Suppressor macrophage treated with lipopolysaccharide for 4 hours (primary cell): ENCODE measurements around the gene HSD17B2.

Source experiments
- DNase-seq: peaks from one replicate; pipeline ENCODE4 v3.0.0-alpha.2; 2020

Gene HSD17B2

DNA sequence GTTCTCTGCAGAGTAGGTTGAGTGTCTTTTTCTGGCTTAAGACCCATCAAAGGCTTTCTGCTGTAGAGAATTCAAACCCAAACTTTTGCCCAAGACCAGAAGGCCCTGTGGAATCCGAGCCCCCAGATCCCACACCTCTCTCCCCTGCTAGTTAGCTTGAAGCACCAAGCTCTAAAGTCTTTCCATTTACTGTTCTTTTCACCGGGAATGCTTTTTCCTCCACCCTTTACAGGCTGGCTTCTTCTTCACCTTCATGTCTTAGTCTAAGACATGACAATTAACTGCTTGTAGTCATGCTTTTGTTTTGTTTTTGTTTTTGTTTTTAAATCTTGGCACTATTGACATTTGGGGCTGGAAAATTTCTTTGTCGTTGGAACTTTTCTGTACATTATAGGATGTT, 15.5 kb downstream of the HSD17B2 start:
- DNase-seq: no peak

DNA sequence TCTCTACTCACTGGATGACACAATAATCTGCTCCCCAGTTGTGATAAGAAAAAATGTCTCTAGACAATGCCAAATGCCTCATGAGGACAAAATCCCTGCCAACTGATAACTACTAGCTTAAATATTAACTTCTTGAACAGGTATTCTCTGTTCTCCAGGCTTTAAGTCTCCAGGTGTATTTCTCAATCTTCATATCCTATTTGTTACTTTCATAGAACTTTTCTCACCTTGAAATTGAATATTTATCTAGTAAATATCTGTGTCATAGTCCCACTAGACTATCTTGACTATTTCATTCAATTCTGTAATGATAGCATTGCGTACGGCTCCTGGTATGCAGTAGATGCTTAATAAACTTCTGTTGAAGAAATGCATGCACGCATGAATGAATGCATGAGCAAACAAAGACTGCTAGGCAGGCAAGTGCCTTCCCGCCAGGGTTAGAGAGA, 15.9 kb downstream of the HSD17B2 start:
- no peak for DNase-seq

DNA sequence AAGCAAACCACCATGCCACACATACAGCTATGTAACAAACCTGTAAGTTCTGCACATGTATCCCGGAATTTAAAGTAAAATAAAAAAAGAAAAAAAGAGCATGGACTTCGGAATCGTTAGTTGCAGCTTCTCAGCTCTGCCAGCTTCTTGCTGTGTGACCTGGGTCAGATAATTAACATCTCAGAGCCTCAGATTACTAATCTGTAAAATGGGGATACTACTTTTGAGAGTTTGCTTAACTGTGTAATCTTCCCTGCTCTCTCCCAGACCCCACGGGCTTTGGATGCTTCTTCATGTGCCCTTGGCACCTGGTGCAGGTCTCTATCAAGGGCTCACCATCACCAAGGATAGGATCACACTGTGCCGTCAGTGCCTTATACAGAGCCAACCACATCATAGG, 16.6 kb downstream of the HSD17B2 start:
- no peak for DNase-seq

DNA sequence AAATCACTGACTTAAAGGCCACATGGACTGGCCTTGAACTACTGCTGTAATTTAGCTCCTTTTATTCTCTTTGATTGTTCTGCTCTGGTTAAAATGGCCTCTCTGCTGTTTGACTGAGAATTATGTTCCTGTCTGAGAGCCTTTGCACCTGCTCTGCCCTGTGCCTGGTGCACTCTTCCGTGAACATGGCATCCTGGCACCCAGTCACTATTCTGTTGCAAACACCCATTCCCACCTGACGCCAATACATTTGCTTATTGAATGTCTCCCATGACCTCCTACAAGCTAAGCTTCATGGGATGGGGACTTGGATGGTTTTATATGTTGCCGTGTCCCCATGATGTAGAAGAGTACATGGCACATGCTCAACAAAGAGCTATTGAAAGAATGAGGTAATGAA, 20.1 kb downstream of the HSD17B2 start:
- no peak for DNase-seq

DNA sequence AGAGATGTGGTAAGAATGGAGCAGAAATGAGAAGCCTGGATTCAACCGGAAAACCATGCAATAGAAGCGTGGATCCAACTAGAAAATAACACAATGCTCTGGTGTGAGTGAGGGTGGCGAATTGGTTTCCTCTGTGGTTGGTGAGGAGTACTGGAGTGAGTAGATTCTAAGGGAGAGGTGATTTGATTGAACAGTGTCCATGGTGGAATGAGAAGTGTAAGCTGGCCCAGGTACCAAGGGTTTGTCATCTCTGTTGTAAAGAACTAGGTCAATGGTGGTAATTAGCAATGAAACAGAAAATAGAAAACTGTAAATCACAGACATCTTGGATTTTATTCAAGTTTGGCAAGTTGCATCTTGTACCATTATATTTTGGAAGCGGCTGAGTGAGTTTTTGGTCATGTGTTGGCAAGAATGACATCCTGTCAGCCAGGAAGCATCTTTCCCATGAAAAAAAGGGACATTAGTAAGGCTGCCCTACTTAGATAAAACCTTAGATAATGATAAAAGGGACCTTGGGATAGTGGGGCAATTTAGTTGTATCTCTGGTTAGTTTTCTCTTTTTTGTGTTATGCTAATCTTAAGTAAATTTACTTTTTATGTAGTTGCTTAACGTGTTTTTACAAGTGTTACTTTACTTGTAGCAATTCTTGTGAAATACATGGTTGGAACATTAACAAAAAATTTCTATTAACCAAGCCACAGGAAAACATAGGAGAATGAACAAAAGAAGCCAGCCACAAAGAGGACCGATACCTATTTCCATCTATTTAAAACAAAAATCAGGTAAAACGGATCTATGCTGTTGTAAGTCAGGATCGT, 20.9 kb downstream of the HSD17B2 start:
- no peak for DNase-seq

DNA sequence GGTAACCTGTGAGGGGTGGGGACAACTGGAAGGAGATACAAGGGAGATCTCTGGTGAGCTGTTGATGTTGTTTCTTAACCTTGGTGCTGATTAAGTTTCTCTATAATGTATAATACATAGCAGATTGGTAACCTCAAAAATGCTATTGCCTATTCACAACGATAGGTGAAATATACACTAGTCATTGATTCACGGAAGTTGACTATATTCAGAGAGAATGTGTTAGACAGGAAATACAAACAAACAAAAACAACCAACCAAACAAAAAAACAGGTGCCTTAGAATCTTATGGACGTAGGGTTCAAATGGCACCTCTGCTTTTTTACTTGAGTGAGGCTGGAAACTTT, 21.5 kb downstream of the HSD17B2 start:
- DNase-seq: no peak

DNA sequence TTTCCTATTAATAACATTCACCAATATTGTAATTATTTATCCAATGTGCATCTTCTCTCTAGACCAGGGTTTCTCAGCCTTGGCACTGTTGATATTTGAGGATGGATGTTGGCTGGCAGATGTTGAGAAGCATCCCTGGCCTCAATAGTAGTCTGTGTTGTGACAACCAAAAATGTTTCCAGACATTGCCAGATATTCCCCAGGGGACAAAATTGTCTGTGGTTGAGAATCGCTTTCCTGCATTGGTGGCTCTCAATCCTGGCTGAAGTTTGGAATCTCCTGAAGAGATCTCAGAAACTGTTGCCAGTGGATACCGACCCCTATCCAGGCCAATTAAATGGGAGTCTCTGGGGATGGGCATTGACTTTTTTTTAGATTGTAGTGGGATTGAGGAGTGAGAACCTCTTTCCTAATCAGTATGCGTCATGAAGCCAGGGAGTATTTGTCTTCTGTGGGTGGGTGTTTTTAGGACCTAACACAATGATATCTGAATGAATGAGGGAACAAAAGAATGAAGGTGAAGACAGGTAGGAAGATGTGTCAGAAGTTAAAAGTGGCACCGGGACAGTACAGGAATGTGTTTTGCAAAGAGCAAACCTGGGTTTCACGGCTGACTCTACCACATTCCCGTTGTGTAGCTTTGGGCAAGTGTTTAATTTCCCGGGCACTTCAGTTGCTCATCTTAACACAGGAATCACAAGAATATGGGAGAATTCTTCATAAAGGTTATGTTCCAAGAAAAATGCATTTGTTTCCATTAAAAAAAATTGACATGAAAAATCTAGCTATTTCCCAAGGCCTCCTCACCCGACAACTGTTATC, 24.3 kb downstream of the HSD17B2 start:
- no peak for DNase-seq

DNA sequence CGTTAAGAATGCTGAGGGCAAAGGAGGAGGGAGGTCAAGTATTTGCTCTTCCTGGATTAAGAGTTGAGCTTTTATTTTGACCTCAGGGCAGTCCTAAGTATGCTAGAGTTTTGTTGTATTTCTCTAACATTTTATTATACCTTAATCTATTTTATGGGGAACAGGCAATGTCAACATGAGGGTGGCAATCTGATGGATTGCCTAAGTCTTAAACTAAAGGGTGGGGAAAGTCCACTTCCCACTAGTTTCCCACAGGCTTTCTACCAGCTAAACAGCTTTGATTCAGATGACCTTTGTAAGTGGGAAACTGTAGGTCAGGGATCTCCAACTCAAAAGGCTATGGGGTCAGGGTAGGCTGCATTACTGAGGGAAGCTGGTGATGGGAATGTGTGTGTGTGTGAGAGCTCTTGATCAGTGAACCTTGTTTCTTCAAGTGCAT, 24.9 kb downstream of the HSD17B2 start:
- peak; percentile 65 for DNase-seq

DNA sequence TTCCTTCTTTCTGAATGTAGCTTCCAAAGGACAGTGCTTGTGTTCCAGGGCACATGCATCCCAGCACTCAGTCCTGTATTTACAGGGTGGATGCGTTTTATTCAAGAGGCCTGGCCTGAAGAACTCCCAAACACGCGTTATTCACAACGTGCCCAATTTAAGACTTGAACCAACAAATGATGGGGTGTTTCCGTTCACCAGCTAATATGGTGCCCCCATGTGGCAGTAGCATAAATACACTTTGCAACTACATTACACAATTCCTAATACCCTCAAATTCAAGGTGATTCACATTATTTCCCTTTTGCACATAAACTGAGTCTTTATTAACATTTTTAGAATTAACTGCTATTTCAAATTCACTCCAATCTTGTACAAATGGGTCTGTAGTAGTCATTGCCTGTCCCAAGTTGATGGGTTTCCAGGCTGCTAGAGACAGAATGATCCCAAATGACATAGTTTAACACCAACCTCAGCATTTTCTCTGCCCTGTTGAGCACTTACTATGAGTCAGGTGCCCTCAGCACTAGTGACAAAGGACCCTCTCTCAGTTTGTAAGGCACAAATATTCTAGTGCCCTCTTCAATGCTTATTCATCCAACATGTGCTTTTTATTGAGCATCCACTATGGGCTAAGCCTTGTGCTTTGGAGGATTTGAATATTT, 26.9 kb downstream of the HSD17B2 start:
- peak; percentile 35 for DNase-seq

DNA sequence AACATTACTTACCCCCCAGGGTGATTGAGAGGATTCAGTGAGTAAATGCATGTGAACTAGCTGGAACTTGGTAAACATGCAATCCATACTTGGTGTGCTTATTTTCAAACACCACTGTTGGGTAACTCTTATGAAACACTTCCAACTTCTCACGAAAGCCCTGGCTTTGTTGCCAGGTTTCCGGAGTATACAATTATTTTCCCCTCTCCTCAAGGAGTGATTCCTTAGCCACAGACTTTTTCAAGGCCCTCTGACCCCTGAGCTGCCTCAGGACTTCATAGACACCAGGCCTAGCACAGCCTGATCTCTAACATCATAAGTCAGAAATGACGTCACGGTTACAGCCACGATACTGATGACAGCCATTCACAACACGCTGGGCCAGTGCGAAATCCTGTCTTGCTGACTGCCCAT, 27.6 kb downstream of the HSD17B2 start:
- DNase-seq: peak; percentile 29

DNA sequence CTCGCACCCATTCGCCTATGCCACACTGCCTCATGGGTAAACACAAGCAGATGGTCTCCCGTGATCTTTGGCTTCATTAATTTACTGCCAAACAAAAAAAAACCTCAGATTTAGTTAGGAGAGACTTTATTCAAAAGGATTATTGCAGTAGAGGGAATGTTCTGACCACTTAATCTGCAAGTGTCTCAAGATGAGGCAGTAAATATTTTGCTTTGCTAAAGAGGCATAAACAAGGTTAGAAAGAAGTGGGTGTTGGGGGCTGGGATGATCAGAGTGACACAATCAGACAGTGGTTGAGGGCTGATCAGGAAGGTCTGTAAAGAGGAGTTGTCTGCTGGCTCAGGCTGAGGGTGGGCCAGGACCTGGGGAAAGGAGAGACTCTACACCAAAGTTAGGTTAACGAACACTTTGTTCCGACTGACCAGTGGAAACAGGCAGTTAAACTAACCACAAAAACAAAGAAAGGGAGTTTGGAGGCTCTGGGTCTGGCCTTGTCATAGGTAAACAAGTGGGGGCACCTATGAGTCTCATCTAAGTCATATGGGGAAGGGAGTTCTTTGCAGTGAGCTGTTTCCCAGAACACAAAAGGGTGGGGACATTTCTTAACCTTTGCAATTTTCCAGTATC, 28.5 kb downstream of the HSD17B2 start:
- no peak for DNase-seq

DNA sequence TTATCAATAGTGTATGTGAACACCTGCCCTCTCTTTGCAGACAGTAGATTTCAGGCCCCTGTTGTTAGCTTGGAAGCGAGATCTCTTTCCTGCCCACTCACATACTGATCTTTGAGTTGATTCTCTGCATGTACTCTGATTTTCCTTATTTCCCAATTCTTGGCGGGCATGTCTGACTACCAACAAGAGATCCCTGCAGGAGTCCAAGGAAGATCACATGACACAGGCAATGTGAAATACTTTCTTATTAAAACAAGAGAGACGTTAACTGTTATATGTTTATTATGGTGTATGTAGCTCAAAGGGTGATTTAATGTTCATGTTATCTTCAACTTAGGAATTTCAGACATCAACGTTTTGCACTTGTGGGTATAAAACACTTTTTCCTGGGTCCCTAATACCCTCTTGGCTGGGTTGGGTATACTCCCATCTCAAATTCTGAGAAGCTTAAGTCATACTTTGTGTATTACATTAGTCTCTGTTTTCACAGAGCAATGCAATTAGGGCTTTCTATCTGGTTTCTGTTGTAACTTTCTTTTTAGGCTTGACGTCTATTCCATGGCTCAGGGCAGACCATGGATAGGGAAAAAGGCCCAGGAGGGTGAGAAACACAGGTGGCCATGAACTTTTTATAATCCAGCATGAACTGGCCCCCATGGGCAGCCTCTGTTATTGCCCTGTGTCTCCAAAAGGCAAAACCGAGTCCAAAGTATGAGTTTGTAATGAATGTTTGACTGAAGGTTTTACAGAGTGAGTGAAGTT, 32.2 kb downstream of the HSD17B2 start:
- DNase-seq: no peak

DNA sequence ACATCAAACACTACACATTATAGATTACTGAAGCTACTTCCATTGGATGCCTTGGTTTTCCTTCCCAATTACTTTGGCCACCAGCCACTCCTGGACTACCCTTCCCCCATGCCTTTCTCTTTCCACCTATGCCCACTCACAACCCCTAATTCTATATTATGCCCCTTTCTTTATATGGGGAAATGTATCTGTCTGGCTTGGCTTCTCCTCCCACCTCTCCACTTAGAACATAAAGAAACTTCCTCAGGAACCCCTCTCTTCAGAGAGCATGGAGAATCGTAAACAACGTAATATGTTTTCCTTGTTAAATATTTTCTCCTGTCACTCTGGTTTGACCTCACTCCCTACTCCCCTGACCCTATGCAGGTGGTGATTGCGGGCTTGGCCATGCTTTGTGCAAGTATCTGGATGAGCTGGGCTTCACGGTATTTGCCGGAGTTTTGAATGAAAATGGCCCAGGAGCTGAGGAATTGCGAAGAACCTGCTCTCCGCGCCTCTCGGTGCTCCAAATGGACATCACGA, 32.8 kb downstream of the HSD17B2 start:
- DNase-seq: no peak

DNA sequence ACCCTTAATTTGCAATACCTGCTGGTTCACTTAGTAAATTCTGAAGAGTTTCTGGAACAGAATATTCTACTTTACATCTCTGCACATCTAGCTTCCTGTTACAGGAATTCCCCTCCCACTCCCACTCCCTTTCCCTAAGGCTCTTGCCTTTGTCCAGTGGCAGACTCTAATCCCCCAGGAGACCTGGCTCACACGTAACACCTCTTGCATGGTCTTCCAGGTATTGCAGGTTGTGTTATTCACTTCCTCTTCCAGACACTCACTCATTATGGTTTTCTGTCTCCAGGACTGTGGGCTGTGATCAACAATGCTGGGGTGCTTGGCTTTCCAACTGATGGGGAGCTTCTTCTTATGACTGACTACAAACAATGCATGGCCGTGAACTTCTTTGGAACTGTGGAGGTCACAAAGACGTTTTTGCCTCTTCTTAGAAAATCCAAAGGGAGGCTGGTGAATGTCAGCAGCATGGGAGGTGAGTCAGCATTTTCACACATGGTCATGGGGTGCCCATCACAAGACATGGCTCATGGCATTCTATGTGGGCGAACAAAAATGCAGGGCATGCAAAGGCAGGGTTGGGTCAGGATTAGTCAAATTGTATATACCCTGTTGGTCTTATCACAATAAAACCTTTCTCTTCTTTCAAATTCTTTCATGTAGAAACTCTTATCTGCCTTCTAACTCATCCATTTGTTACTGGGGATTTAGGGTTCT, 35.8 kb downstream of the HSD17B2 start:
- DNase-seq: peak; percentile 55

DNA sequence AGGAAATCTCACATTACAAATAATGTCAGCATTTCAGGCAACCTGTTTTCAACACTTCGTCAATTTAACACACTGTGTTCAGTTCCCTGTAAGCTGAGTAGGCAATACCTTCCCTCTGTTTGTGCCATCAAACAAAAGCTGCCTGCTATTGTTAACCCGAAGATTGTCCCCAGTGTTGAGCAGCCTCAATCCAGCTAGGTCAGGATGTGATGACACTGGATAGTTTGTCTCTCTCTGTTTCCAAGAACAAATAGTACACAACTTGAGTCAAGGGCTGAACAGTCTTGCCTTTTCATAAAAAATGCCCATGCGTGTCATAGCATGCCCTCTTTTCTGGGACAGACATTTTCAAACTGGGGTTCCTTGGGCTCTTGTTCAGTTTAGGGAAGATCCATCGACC, 36.4 kb downstream of the HSD17B2 start:
- no peak for DNase-seq

DNA sequence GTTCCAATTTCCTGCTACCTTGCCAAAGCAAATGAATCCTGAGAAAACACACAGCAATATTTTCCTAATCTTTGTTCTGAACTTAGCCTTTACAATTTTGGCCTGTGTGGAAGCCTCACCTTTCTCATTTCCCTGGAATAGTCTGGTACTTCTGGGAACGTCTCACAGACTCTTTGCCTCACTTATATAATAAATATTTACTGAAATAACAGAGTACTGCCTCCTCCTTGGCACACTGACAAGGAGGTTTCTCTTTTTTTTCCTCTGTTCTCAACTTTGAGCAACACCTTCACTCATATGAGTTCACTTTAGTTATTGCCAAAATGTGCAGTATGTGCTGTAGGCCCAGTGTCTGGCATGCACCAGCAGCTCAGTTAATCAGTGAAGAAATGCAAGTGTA, 37.3 kb downstream of the HSD17B2 start:
- DNase-seq: no peak

DNA sequence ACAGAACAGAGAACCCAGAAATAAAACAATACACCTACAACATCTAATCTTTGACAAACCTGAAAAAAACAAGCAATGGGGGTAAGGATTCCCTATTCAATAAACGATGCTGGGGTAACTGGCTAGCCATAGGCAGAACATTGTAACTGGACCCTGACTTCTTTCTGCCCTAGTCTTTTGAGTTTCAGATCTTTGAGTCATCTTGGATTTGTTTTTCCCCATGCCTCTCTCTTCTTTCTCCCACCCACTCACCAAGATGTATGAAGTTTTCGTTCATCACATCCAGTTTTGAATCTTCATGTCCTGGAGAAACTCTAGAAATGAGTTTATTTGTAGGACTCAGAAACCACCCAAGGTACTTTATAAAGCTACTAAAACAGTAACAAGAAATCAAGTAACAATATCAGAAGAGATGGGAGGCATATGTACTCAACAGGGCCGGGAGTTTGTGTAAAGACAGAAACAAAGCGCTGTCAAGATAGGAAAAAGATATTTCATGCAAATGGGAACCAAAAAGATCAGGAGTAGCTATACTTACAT, 39.0 kb downstream of the HSD17B2 start:
- DNase-seq: no peak

DNA sequence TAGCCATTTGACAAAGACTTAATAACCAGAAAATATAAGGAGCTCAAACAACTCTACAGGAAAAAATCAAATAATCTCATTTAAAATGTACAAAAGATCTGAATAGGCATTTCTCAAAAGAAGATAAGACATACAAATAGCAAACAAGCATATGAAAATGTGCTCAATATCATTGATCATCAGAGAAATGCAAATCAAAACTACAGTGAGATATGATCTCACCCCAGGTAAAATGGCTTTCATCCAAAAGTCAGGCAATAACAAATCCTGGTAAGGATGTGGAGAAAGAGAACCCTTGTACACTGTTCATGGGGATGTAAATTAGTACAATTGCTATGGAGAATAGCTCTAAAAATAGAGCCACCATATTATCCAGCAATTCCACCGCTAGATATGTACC, 43.1 kb downstream of the HSD17B2 start:
- DNase-seq: no peak

DNA sequence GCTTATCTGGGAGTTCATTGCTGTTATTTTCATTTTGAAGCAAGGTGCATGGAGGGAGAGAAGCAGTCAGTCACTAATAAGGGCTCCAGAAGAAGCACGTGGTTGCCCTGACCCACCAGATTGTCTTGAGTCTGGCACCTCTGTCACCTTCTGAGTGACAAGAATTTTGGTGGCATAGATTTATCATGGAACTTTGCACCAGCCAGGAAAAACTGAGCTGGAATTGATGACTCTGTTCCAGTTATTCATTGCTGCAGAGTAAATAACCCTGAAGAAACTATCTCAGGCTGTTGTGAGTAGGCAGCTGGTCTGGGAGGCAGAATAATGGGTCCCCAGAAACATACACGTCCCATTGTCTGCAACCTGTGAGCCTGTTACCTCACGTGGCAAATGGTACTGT, 44.8 kb downstream of the HSD17B2 start:
- DNase-seq: no peak

DNA sequence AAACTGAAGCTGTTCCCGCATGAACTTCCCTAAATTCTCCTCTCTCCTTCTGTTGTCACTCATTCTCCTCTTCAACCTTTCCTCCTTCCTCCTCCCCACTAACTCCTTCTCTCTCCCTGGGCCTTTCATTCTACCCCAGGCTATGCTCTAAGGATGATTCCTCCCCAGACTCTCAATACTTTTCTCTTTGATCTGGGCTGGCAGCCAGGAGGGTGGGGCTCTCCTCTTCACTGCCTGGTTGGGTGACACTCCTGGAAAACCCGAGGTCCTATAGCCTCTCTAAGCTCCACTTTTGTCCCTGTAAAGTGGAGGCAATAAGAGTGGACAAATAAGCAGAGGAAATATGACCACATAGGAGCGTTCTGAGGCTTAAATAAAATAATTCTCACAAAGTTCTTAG, 46.2 kb downstream of the HSD17B2 start:
- no peak for DNase-seq

DNA sequence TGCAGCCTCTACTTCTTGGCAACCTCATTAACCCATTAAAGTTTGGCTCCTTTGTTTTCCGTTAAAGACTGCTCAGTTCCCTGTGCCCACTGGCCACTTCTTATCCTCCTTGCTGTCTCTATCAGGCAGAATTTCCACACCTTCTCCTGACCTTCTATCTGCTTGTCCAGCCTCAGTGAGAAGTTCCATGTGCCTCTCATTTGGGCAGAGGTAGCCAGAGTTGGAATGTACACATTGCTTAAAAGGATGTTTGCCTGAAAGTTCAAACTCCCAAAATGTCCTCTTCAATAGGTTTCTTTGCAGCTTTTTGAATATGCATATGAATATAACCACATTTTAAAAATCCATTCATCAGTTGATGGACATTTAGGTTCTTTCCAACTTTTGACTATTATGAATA, 47.0 kb downstream of the HSD17B2 start:
- DNase-seq: no peak
